Non-pigmented ciliary epithelial cell (primary cell): ENCODE results near the gene DNMT3A.
A peak's percentile ranks its signal among the peaks of the same experiment; 100 is the strongest.

Source experiments
- DNase-seq: peaks from one replicate; pipeline ENCODE4 v3.0.0-alpha.2; 2010; ENCODE audit warnings: low read depth

DNMT3A gene

DNA sequence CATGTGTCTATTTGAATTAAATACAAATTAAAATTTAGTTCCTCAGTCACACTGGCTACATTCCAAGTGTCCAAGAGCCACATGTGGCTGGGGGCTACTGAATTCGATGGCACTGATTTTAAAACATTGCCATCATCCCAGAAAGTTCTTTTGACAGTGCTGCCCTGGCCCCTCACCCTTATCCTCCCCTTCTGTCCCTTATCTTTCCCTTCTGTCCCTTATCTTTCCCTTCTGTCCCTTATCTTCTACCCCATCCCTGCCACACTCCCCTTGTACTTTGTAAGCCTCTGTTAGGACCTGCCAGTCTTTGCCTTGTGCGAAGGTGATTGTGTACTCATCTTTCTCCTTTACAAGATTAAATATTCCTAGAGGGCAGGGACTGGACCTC, 85.2 kb downstream of the DNMT3A start:
- no peak for DNase-seq

DNA sequence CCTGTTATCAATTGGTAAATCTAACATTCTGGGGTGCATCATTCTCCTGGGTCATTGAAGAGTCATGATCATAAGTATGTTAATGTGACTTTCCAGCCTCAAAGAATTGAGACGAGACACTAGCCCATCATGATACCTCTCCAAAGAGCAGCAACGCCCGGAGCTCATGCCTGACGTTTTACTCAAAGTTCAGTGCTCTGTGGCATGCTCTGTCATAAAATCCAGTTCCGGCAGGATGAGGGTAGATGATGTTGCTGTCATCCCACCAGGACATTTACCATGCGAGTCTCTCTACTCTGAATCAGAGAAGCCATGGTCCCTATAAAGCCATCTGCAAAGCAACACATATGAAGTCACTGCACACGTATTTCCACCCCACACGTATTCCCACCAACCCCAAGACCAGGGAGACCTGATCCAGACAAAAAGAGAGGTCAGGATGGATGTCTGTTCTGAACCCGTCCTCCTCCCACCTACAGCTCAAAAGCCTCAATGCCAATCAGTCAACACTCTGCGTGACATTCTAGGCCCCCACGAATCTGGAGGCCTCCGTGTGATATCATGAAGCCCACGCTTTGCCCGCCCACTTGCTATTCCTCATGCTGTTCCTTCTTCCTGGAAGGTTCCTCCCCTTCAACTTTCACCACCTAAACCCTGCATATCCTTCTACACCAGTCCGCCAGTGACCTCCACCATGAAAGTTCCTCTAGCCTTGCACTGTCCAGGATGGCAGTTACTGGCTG, 85.8 kb downstream of the DNMT3A start:
- DNase-seq: no peak

DNA sequence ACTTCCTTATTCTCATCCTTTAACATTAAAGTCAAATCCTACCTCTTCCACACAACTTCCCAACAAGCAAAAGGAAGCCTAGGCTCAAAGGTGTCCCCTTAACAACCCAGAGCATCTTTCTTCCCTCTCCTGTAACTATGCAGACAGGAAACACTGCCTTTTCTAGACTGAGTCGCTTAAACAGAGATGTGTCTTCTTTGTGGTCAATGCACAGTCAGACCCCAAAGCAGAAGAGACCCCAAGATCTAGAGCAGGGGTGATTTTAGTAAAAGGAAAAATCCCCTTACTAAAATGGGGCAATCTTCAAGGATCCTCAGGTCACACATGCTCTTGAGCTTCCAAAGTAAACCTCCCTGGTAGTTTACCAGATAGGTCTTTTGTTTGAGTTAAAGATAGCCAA, 86.8 kb downstream of the DNMT3A start:
- no peak for DNase-seq

DNA sequence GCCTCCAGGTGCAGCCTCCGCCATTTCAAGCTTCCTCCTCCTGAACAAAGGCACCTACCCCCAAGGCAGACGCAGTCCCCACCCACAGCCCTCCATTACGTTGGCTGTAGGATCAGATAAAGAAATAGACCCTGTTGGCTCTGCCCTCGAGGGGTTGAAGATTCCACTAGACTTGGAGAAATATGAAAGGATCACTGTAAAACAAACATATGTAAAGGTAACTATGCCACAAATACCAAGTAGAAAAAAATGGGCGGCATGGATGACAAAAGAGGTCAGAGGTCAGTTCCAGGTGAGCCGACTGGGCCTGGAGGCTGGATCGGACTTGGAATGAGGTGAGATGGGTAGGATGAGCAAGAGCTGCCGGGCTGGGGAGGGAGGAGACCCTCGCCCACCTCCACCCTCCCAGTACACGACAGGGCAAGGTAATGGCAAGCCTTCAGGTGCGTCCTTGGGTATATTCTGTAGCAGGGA, 88.5 kb downstream of the DNMT3A start:
- DNase-seq: no peak

DNA sequence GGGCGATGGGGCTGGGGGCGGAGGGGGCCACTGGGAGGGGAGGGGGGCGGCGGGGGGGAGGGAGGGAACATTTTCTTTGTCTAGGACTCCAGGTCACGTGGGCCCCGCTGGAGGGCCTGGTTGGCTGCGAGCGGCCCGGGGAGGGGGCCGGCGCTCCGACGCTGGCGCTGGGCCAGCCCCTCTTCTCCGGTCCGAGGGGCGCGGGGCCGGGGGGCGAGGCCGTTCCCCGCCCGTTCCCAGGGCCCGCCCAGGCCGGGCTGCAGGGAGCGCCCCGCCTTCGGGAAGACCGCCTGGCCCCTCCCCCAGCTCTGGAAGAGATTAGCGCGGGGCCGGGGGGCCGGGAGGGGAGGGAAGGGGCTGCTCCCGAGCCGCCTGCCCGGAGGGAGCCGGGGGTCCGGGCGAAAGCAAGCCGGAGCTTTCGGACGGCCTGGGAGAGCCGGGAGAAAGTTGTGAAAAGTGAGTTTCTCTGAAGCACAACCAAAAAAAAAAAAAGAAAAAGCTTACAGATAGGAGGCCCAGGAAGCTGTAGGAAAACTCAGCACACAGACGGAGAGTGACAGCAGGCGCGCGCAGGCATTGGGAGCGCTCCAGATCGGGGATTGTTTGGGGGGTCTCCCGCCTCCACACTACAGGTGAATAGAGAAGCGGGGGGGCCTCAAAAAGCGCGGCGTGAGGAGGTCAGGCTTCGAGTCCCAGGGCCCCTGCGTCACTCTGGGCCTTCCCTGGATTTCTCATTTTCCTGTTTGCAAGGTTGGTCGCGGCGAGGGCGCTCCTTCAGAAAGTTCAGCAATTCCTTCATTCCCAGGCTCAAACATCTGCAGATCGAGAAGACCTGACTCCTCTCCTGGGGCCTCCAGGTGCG, 89.2 kb downstream of the DNMT3A start:
- no peak for DNase-seq

DNA sequence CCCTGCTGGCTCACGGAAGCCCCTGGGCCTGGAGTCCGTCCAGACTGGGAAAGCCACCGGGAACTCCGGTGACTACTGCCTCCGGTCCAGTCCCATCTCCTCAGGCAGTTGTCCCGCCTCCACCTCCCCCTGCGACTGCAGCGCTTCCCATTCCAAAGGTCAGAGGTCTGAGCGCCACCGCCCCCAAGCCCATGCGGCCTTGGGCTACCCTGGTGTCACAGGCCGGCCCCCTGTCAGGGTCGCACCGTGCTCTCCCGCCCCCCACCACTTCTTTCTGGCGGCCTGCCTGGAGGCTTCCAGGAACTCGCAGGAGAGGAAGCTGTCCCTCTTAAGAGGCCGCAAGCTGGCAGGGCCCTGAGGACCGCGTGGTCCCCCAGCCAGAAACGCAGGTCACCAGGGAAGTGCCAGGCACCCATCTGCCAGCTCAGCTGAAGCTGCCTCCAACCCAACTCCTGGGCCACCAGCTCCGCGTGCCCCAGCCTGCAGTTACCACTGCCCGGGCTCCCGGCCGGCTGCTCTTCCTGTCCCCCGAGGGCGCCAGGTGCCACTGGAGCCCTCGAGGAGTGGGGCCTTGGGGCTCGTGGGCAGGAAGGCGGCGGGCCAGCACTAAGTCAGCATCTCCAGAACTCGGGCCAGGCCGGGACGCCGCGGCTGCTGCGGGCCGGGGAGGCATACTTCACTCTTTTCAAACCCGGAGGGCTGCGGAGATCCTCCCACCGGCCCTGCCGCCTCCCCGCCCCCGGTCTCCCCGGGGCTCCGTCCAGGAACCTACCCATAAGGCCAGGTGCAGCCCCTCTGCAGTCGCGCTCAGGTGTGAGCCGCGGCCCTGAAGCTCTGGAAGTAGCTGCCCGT, 90.1 kb downstream of the DNMT3A start:
- DNase-seq: no peak

DNA sequence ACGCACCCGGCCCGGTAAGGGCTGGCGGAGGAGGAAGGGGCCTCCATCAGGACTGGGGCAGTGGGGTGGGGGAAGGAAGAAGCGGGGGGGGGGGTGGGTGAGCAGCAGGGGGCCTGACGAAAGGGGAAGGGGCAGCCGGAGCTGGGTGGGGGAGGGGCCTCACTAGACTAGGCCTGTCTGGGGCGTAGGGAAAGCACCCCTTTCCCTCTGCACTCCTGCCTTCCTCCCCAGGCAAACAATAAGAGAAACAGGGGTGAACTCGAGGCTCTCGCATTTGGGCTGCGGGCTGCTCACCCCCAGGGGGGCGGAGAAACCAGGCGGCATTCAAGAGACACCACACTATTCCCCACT, 90.7 kb downstream of the DNMT3A start:
- no peak for DNase-seq

DNA sequence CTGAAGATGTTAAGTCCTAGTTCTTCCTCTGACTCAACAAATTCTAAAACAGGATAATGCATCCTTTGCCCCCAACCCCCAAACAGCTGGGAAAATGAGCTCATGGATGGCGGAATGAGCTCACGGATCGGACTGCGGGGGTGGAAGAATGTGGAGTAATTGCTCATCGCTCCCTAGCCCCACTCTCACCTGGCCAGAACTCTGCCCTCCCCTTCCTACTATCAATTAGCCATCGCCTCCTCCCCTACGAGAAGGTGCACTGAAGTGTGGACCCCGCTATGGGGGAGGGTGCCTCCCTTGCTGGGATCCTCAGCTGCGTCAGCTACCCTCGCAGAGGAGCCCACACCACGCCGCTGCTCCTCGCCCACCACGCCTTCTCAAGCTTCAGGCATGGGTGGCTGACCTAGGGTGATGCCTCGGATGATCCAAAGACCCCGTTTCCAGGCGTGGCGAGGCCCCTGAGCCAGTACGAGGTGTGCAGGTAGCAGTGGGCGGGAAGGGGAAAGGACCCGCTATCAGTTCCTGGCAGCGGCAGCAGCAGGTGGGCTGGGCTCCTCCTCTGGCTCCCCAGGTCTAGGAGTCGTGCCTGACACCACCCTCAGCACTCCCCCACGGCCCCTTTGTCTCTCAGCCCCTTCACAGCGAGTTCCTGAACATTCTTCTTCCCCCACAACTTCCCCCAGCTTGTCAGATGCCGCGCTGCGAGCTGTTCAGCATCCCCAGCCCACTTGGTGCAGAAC, 91.2 kb downstream of the DNMT3A start:
- DNase-seq: peak; percentile 78

DNA sequence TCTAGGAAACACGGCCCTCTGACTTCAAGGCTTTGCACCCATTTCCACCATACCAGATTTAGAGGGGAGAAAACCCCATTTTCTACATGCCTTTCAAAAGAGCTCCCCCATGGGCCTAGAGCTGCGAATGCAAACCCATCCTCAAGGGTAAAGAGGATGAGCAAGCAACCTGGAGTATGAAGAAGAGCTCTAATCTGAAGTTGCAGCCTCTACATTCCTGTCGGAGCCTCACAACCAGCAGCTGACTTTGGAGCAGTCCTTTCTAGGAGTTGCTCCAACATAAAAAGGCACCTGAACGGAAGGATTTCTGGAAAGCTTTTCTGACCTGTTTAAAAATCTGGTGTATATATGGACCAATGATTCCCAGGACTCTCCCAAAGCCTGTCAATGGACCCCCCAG, 91.9 kb downstream of the DNMT3A start:
- no peak for DNase-seq

DNA sequence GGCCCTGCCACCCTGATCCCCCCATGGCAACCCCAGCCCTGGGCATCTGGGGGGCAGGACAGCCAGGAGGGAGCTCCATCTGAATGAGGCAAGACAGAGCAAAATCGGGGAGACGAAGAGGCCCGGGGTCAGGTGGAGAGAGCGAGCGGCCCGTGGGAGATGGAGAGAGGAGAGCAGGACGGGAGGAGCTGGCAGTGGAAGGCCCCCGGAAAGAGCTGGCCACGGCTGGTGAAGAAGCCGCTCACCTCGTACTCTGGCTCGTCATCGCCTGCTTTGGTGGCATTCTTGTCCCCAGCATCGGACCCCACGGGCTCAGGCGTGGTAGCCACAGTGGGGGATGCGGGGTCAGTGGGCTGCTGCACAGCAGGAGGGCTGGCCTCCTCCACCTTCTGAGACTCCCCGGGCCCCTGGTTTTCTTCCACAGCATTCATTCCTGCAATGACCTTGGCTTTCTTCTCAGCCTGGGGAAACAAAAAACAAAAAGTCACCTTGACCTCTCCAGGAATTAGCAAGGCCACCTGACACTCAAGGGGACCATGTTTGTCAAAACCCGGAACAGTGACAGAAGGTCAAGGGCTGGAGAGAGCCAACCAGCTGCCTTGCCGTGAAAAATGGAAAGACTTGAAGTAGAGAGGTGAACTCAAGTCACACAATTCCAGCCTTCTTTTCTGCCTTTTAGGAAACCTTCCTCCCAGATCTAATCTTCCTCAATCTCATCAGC, 93.8 kb downstream of the DNMT3A start:
- DNase-seq: no peak

DNA sequence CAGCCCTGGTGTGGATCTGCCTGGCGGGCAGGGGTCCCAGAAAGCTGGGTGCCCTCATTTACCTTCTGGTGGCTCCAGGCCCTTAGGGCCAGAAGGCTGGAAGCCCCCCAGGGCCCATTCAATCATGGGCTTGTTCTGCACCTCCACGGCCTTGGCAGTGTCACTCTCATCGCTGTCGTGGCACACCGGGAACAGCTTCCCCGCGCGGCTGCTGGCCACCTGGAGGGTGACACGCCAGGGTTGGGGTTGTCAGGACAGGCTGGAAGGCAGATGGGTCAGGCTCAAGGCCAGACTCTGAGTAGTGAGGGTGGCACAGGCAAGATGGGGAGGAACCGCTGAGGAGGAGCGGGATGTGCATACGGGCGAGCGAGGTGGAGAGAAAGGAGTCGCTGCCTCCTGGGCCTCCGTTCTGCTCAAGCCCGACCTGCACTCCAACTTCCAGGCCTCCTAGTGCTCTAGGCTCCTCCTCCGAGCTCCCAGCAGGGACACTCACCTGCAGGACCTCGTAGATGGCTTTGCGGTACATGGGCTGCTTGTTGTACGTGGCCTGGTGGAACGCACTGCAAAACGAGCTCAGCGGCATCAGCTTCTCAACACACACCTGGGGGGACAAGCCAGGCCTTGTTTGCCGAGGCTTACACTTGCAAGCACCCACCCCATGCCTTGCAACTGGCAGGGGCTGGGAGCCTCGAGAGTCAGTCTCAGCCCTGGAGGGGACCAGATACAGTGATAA, 95.0 kb downstream of the DNMT3A start:
- no peak for DNase-seq

DNA sequence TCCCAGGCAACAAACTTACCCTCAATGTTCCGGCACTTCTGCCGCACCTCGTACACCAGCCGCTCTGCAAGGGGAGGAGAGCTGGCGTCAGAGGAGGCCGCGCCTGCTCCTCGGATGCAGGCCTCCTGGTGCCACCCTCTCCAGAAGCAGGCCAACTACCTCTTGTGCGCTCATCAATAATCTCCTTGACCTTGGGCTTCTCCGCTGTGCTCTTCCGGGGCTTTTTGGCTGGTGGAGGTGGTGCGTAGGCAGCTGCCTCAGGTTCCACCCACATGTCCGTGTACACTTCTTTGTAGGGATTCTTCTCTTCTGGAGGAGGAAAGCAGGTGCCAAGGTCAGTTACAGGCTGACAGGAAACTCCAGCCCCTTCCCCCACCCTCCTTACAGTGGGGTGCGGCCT, 95.7 kb downstream of the DNMT3A start:
- DNase-seq: no peak

DNA sequence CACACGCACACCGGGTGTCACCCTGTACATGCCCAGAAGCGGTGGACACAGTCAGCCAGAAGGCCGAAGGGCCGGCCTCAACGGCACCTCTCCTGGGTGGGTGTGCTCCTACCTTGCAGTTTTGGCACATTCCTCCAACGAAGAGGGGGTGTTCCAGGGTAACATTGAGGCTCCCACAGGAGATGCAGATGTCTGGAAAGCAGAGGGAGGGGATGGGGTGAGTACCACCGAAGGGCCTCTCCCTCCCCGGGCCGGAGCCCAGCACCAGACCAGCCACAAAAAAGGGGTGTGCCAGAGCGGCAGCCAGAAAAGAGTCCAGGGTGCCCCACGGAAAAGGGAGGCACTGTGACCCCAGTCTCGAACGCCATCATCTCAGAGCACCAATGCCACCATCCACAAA, 96.6 kb downstream of the DNMT3A start:
- DNase-seq: no peak

DNA sequence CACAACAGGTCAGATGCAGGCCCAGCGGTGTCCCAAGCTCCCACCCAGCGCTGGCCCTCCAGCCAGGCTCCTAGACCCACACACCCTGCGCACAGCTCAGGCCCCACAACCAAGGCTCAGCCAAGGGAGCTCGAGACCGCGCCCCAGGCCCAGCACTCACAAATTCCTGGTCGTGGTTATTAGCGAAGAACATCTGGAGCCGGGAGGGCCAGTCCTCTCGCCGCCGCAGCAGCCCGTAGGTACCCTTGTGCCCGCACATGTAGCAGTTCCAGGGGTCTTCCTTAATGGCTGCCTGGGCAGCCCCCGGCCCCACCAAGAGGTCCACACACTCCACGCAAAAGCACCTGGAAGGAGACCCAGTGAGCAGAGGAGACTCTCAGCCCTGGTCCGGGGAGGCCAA, 97.7 kb downstream of the DNMT3A start:
- no peak for DNase-seq

DNA sequence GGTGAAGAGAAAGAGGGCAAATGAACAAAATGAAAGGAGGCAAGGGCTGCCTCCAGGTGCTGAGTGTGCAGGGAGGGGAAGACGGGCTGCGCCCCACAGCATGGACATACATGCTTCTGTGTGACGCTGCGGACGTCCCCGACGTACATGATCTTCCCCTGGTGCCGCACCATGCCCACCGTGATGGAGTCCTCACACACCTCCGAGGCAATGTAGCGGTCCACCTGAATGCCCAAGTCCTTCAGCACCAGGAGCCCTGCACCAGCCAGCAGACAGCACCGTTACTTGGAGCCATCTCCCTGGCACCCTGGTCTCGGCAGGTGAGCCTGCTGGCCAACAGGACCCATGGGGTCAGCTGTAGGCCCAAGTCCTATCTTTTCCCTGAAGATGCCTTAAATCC, 100.3 kb downstream of the DNMT3A start:
- no peak for DNase-seq

DNA sequence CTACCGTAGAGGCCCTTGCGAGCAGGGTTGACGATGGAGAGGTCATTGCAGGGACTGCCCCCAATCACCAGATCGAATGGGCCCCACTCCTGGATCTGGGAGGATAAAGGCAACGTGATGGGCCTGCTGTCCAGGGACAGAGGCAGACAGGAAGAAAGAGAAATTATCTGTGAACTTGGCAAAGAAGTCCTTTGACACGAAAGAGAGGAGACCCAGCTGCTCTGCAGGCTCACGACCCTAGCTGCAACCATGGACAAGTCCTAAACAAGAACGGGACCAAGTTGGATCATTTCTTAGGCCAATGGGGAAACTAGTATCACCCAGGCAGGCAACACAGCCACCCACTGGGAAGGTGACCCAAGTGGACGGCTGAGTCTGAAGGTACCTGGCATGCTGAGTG, 101.1 kb downstream of the DNMT3A start:
- DNase-seq: no peak

DNA sequence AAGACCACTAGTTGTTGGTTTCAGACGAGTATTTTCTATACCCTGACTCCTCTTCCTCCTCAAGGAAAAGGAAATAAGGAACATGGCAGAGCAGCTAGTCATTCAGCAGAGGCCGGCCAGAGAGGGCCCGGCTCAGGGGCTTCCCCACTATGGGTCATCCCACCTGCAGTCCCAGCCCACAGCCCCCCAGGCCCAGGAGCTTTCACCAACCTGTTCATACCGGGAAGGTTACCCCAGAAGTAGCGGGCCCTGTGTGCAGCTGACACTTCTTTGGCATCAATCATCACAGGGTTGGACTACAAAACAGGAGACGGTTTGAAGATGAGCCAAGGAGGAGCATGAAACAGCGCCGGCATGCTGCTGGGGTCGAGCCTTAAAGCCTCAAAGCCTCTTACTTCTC, 102.8 kb downstream of the DNMT3A start:
- no peak for DNase-seq

DNA sequence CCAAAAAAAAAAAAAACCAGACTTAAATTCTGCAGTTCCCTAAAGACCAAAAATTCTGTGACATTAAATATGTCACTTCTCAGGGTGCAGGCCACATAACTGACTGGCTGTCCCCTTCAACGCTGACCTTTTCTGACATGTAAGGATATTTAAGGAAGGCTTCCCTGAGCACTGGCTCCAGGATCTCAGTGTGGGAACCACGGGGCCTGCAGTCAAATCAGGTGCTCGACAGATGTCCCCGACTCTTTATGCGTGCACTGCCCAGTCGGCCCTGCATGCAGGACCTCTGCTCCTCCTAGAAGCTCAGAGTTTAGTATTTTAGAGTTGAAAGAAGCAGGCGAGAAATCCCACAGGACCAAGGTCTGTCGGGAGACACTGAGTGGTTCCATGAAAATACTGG, 104.0 kb downstream of the DNMT3A start:
- no peak for DNase-seq

DNA sequence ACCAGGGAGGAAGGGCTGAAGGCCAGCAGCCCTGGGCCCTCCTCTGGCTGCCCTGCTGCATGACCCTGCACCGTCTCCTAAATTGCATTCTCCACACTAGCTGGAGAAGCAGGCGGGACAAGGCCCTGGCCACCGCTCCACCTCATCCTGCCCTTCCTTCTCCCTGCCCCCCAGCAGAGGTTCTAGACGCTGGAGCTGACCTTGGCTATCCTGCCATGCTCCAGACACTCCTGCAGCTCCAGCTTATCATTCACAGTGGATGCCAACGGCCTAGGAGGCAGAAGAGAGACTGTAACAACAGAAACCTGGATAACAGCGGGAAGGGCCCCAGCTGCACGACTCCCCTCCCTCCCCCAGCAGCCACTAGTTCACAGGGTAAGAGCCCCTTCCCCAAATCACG, 105.0 kb downstream of the DNMT3A start:
- DNase-seq: no peak

DNA sequence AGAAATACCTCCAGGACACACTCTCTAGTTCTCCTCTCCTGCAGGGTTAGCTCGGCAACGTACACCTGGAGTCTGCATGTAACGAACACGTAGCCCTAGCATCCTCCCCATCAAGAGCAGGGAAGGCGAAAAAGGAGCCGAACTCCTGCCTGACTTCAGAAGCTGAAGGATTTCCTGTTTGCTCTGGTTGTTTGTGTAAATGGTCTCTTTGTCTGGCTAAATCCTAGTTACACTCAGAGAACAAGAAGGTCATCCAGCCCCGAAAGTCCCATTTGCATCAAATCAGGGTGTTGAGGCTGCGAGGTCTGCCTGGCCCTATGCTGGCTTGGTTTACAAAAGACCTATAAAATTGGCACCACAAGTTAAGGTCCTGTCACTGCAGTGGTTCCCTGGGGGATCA, 107.0 kb downstream of the DNMT3A start:
- DNase-seq: no peak
